Measurements from ENCODE around the gene HPCAL1.
"Not testable (repeated sequence)": the region's sequence is repeated elsewhere in the genome, so short reads cannot be mapped to it uniquely, and the experiment has no call there.

Gene HPCAL1

DNA sequence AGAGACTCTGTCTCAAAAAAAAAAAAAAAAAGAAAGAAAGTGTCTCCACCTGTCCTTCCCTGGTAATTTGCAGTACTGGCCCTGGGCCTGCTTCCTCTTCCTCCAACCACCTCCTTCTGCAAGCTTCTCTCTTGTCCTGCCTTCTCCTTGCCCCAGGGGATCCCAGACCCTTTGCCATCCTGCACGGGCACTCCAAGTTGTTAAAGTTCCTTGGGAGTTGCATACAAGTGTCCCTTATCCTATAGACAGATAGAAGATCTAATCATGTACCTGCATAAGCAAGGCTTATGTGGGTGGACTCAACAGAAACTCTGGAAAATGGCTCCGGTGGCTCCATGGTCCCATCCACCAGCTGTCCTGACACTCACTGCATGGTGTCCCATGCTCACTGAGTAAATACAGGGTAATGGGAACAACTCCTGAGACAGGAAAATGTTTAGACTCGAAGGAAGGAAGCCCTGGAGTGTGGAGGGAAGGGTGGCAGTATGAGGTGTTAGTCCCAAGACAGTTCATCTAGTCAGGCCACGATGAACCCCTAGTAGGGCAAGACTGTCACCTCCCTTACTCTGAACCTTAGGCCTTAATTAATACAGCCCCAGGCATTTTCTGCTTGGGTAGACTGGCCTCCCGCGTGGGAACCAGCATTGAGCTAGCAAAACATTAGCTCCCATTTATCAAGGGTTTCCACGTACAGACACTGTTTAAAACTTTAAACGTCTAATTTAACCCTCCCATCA is 128.3 kb downstream of the HPCAL1 start:
- FAIRE-seq = no peak

DNA sequence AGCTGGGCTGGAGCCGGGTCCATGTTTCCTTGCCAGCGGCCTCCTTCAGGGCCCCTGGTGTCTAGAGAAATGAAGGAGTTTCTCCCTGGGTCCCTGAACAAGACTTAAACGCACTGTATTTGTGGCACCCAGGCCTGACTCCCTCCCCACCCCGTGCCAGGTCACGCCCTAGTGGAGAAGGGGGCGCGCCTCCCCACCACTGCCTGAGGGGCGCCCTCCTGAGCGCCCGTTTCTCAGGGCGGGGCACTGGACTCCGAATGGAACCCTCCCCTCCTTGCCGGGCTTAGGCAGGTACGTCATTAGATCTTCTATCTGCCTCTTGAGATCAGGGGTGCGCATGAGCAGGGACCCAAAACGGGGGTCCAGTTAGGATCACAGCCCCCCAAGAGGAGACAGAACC is 129.1 kb downstream of the HPCAL1 start:
- FAIRE-seq = no peak

DNA sequence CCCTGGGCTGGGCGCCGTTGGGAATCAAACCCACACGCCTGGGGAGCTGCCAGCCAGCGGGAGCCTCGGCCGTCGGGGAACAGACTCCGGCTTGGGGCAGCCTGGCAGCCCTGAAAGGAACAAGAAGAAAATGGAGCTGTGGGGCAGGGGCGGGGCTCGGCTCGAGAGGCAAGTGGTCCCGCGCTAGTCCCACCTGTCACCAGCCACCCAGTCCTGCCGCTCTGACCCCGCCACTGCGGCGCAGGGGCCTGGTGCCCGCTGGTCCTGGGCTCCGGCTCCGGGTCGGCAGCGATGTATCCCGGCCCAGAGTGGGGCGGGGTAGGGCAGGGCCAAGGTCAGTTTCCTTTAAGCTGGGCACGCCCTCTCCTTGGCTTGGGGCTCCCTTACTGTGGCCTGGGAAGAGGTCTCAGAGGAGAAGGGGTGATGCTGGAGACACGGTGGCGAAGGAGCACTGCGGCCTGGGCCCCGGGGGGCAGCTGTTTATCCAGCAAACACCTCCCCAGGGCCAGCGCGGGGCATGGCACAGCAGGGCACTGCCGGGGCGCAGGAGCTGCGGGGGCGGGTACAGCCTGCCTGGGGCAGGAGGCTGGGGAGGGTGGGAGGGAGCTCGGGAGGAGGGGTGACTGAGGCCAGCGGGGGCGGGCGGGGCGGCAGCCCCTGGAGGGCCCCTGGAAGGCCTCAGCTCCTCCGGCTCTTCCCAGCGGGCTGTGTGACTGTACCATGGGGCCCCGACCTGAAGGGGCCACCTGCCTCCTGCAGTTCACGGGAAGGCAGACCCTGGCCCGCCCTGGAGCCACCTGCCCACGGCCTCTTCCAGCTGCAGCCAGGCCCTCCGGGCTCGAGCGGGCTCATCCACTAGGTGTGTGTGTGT is 129.8 kb downstream of the HPCAL1 start:
- no peak for FAIRE-seq

DNA sequence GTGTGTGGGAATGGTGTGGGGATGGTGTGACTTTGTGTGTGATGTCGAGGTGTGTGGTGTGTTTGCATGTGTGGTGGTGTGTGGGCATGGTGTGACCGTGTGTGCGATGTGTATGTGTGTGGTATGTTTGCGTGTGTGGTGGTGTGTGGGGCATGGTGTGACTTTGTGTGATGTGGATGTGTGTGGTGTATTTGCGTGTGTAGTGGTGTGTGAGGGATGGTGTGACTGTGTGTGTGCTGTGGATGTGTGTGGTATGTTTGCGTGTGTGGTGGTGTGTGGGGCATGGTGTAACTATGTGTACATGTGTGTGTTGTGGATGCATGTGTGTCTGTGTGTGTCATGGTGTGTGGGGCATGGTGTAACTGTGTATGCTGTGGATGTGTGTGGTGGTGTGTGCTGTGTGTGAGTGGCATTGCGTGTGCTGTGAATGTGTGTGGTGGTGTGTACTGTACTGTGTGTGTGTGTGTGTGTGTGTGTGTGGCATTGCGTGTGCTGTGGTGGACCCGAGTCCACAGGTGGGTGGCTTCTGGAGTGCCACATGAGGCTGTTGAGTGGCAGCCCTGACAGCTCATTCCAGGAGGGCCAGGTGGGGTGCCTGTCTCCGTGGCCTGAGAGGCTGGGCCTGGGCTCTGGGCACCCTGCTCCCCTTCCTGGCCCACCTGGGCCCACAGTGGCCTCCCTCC is 130.7 kb downstream of the HPCAL1 start:
- no peak for FAIRE-seq

- FAIRE-seq = no peak
Measured at GRCh38 chr2:10433947-10434885, 131.5 kb downstream of the HPCAL1 start.

GRCh38 chr2:10434886-10435819 is 132.4 kb downstream of the HPCAL1 start:
- no peak for FAIRE-seq

DNA sequence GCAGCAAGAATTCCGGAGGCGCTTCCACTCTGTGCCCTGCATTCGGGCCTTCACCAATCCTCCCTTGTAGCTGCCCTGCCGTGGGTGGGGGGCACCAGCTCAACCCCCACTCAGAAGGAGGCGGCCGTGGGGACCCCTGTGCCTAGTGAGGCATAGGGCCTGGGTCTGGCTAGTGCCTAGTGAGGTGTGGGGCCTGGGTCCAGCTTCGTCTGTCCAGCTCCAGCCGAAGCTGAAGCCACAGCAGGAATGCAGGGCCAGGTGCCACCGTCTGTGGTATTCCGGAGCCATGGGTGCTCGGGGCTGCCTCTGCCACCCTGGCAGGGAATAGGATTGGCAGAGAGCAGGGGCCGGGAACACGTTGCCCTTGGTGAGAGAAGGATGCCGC is 133.1 kb downstream of the HPCAL1 start:
- FAIRE-seq = no peak

- no peak for FAIRE-seq
Measured at GRCh38 chr2:10436583-10437110, 133.9 kb downstream of the HPCAL1 start.

DNA sequence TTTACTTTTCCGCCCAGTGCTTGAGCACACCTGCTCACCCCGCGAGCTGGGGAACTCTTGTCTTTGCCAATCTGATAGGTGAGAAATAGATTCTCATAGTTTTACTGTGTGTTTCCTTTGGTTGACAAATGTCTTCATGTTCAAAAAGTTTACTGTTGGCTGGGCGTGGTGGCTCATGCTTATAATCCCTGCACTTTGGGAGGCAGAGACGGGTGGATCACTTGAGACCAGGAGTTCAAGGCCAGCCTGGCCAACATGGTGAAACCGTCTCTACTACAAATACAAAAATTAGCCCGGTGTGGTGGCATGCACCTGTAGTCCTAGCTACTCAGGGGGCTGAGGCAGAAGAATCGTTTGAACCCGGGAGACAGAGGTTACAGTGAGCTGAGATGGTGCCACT is 135.1 kb downstream of the HPCAL1 start:
- FAIRE-seq = no peak

DNA sequence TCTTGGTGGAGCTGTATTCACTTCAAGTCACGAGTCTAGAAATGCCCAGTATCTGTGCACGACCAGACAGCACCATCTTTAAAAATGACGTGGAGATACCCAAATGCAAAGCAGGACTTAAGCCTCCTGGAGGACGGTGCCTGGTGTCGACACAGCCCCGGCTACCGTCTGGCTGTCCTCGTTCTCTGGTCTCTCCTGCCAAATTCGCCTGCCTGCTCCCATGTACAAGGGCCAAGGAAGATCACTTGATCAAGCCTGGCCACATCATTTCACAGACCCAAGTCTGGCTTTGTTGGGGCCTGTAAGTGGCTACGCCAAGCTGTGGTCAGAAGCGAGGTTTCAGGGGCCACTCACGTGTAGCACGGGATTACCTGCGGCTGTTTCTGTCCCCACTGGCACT is 136.0 kb downstream of the HPCAL1 start:
- FAIRE-seq = no peak

DNA sequence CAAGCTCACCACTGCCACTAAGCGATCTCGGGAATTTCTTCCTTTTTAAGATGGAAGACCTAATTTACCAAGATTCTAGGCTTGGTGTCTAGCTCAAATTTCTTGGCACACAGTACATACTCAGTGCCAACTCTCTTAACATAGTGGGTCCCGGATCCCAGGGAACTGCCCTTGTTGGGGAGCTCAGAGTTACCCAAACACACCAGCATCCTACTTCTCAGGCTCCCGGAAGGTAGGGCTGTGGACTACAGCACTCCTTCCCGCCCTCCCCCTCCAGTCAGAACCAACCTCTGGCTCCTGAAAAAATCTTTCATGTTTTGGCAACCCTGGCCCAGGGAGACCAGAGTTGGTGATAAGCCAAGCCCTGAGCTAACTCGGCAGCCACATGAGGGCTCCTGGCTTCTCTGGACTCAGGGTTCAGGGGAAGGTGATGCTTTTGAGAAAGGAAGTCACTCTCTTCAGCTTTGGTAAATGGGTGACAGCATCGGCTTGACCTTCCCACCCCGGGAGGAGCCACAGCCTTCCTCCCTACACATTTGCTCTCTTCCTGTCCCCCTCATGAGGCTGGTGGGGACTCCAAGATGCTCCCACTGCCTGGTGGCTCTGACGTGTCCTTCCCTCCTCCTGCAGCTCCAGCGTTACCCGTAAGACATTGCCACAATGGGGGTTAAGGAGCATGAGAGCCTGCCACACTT is 136.6 kb downstream of the HPCAL1 start:
- no peak for FAIRE-seq

- FAIRE-seq = no peak
Measured at GRCh38 chr2:10439971-10440370, 137.3 kb downstream of the HPCAL1 start.

GRCh38 chr2:10440736-10441135 is 138.0 kb downstream of the HPCAL1 start:
- no peak for FAIRE-seq

GRCh38 chr2:10441948-10442347 is 139.2 kb downstream of the HPCAL1 start:
- no peak for FAIRE-seq

- not testable (repeated sequence) for FAIRE-seq
Measured at GRCh38 chr2:10442469-10443126, 139.9 kb downstream of the HPCAL1 start.

DNA sequence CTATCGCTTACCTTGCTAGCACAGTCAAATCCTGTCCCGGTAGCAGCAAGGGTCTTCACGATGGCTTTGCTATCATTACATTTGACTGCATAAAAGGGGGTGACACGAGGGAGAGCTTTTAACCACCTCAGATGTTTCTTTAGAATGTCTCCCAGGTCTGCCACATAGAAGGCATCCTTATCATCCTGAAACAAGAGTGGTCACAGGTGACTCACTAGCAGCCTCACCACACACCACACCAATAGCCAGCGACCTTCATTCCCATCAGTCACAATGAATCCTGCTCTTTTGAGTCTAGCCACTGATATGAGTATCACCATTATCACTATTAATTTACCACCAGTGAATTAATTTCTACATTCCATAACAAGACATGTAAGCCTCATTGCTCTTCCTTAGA is 141.8 kb downstream of the HPCAL1 start:
- no peak for FAIRE-seq

- FAIRE-seq = no peak
Measured at GRCh38 chr2:10446631-10447030, 143.9 kb downstream of the HPCAL1 start.

- FAIRE-seq = no peak
Measured at GRCh38 chr2:10447300-10447894, 144.7 kb downstream of the HPCAL1 start.

DNA sequence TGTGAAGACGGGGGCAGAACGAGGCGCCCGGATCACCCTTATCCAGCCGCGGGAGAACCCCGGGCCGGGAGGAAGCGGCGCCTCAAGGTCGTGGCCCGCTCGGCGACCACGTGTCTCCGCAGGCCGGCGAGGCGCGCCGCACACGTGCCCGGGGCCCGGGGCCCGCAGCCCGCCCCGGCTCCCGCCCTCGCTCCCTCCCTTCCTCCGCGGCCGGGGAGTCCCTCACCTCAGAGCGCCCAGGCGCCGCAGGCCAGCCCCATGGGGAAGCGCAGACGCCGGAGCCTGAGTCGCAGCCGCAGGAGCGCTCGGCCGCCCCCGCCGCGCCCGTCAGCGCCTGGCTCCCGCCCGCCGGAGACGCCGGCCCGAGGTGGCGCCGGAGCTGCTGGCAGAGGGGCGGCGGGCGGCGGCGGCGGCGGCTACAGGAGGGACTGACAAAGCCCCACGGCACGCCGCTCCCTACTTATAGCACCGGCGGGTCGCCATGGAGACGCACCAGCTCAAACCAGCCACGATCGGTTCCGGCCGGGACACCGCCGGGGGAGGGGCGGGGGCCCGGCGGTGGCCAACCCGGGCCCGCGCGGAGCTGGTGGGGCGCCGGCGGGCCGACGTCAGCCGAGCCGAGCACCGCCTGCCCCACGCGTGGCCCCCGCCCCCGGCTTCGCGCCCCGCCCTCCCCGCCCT is 145.3 kb downstream of the HPCAL1 start, which contains the start of gene ODC1:
Gene ODC1 (minus strand): TSS at position 433 of the 681 bp plus-strand sequence. CDS start 3,295 bp downstream, outside the sequence.
- no peak for FAIRE-seq
